HL-60 (cell line): ENCODE measurements around the gene BCL6B.

Experiments
- DNase-seq, 2 experiments: peaks; one replicate each; pipeline ENCODE4 v3.0.0-alpha.2; 2010 to 2020; ENCODE audit warnings: low read depth in 1 of 2, low spot score in 1 of 2
- H3K27ac ChIP-seq: fragments of 250-450 bp; sonication (Bioruptor Pico); replicated peaks from 2 replicates; pipeline ENCODE4 v1.5.1; 2020; ENCODE audit warnings: mild to moderate bottlenecking, moderate library complexity
- H3K27me3 ChIP-seq: fragments of 250-450 bp; sonication (Bioruptor Pico); 2 replicates; pipeline ENCODE4 v1.5.1; 2021; ENCODE audit warnings: mild to moderate bottlenecking, moderate library complexity; ENCODE audit not compliant: insufficient read depth, poor library complexity, severe bottlenecking
- H3K4me3 ChIP-seq: replicated peaks from 2 replicates; pipeline ENCODE4 v1.5.1; 2011; ENCODE audit warnings: mild to moderate bottlenecking, control low read depth, low read length; ENCODE audit not compliant: insufficient read depth
- GABPA ChIP-seq: IDR thresholded peaks from 2 replicates; pipeline ENCODE4 v1.6.1; 2012; ENCODE audit warnings: low read depth
- POLR2AphosphoS5 ChIP-seq: IDR thresholded peaks from 2 replicates; pipeline ENCODE4 v1.6.1; 2012; ENCODE audit warnings: low read depth
- REST ChIP-seq: IDR thresholded peaks from 2 replicates; pipeline ENCODE4 v1.6.1; 2012; ENCODE audit warnings: low read depth; ENCODE audit not compliant: insufficient replicate concordance
- SPI1 ChIP-seq: IDR thresholded peaks from 2 replicates; pipeline ENCODE4 v1.6.1; 2012; ENCODE audit warnings: low read depth, mild to moderate bottlenecking, borderline replicate concordance
- TF ChIP-seq, protein P1 (sequence below): IDR thresholded peaks from one replicate; pipeline ENCODE4 v1.5.1; 2011; ENCODE audit warnings: low read length, control low read depth, inconsistent platforms; ENCODE audit not compliant: insufficient read depth

Gene BCL6B

GRCh38 chr17:7016418-7016817, 6.4 kb upstream of the BCL6B start:
- no peaks in the 10 kb centered on the region for H3K27me3 ChIP-seq
- DNase-seq, result no peak
- H3K27ac ChIP-seq, result no peak overlapping the region
- H3K4me3 ChIP-seq, result no peak overlapping the region
- no peak for TF ChIP-seq REST
- no peak for TF ChIP-seq GABPA
- TF ChIP-seq POLR2AphosphoS5, result no peak
- TF ChIP-seq, protein P1, sequence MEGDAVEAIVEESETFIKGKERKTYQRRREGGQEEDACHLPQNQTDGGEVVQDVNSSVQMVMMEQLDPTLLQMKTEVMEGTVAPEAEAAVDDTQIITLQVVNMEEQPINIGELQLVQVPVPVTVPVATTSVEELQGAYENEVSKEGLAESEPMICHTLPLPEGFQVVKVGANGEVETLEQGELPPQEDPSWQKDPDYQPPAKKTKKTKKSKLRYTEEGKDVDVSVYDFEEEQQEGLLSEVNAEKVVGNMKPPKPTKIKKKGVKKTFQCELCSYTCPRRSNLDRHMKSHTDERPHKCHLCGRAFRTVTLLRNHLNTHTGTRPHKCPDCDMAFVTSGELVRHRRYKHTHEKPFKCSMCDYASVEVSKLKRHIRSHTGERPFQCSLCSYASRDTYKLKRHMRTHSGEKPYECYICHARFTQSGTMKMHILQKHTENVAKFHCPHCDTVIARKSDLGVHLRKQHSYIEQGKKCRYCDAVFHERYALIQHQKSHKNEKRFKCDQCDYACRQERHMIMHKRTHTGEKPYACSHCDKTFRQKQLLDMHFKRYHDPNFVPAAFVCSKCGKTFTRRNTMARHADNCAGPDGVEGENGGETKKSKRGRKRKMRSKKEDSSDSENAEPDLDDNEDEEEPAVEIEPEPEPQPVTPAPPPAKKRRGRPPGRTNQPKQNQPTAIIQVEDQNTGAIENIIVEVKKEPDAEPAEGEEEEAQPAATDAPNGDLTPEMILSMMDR, result no peak
- TF ChIP-seq SPI1, result no peak

DNA sequence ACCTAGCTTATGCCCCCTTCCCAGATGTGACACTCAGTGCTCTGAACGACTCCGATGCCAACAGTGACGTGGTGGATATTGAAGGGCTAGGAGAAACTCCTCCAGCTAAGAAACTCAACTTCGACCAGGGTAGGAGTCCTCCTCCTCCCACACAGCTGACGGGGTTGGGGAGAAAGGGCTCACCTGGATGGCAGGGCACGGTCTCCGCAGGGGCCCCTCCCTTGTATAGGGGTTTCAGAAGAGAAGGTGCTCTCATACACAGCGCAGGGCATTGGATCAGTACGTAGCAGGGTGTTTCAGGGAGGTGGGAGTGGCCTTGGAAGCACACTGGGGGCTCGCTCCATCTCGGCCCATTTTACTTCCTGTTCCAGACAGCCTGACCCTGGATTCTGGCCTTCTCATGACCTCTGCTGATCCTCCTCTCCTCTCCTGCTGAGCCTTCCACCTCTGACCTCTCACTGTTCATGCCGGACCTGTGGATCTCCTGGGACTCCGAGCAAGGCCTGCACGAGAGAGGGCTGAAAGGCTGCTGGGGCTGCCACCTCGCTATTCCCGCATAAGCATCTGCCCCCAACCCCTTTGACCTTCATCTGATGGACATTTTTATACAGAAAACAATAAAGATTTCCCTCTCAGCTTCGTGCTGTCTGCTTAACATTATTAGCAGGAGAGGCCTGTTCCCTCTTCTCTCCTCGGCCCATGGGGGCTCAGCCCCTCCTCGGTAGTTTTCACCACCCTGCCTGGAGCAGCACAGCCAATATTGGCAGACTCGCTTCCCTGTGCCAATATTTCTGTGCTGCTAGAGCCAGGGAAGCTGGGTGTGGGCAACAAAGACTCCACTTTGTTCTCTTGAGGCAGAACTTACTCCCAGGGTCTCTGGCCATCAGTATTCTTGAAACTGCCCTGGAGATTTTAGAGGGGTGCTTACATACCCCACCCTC, 5.7 kb upstream of the BCL6B start:
- DNase-seq, result no peak
- TF ChIP-seq GABPA (no peak), SPI1 (no peak), POLR2AphosphoS5 (no peak), REST (no peak)
- TF ChIP-seq, protein P1, result no peak
- H3K4me3 ChIP-seq, result no peak overlapping the region
- H3K27me3 ChIP-seq, result no peaks in the 10 kb centered on the region
- no peak overlapping the region for H3K27ac ChIP-seq

GRCh38 chr17:7017827-7018200, 5.0 kb upstream of the BCL6B start:
- no peak for TF ChIP-seq GABPA
- TF ChIP-seq POLR2AphosphoS5, result 0 out of 2 replicates have a peak, but pooled peaks have one; percentile 26
- H3K27ac ChIP-seq, result no peak overlapping the region
- no peaks in the 10 kb centered on the region for H3K27me3 ChIP-seq
- H3K4me3 ChIP-seq, result no peak overlapping the region
- peak in 1 of 2 experiments; percentile 42 for DNase-seq

DNA sequence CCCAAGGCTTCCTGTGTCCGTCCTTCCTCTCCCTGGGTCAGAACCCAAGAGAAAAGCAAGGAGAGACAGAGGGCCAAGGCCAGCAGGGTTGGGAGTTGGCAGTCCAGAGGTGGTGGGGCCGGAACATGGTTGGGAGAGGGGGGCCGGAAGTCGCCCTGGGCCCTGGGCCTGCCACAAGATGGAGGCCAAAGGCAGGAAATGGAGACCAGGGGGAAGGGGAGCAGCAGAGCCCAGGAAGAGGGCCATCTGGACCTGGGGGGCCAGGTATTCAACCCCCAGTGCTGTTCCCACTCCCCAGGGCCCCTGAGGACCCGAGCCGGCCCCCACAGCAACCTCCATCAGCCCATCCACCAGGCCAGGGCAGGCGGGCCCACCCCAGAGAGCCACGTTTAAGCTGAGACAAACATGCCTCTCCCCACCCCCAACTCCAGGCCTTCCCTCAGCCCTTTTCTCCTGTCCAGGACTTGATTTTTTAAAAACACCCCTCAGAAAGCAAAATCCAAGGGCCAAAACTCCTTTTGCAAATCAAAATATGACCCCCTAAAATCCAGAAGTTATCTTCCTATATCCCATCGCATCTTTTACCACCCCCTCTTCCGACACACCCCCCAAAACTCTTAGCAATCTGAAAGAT, 4.4 kb upstream of the BCL6B start:
- TF ChIP-seq POLR2AphosphoS5 (no peak), SPI1 (no peak), REST (no peak), GABPA (no peak)
- TF ChIP-seq, protein P1, result no peak
- H3K27me3 ChIP-seq, result no peaks in the 10 kb centered on the region
- no peak for DNase-seq
- no peak overlapping the region for H3K27ac ChIP-seq
- no peak overlapping the region for H3K4me3 ChIP-seq
